Activated naive CD4-positive, alpha-beta T cell (primary cell): ENCODE measurements around the gene LRRC74B.
"Not testable (repeated sequence)": the region's sequence is repeated elsewhere in the genome, so short reads cannot be mapped to it uniquely, and the experiment has no call there.

Experiments
- DNase-seq, 4 experiments: peaks; one replicate each; lab custom pipeline; 2025; lab: John Stamatoyannopoulos, UW

Gene LRRC74B

DNA sequence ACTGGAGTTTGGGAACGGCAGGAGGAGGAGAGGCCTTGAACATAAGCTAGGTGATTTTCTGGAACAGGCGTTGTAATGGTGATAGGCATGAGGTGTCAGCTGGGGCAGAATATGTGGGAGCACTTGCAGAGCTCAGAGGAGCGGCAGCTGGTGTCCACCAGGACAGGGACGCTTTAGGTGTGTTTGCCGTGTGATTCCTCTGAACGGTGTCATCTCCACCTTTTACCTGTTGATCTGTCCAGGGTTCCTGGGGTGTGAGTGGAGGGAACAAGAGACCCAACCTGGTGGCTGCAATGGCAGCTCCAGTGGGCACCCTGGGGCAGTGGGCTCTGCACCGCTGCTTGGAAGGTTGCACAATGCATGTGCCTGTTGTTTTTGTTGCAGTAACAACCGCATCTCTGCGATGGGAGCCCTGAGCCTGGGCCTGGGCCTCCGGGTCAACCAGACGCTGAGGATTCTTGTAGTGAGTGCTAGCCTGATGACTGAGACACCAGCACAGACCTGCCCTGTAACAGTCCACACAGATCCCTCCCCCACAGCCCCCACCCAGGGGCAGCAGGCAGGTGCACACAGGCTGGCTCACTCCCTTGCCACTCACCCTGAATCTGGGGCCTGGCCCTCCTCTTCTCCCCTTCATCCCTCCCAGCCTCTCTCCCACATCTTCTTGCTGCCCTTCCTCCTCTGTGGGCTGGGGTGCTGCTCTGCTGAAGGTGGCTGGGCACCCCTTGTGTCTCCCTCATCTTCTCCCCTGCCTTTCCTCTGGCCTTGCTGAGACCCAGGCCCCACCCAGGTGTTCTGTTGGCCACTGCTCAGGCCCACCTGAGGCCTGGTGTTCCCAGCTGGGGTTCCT, 9.2 kb downstream of the LRRC74B start:
- no peak for DNase-seq

- no peak for DNase-seq
These were observed 9.8 kb downstream of the LRRC74B start for GRCh38 chr22:21055564-21055834.

- DNase-seq = no peak
These were observed 10.2 kb downstream of the LRRC74B start for GRCh38 chr22:21055880-21056319.

GRCh38 chr22:21060363-21060762, 14.6 kb downstream of the LRRC74B start:
- not testable (repeated sequence) for DNase-seq

DNA sequence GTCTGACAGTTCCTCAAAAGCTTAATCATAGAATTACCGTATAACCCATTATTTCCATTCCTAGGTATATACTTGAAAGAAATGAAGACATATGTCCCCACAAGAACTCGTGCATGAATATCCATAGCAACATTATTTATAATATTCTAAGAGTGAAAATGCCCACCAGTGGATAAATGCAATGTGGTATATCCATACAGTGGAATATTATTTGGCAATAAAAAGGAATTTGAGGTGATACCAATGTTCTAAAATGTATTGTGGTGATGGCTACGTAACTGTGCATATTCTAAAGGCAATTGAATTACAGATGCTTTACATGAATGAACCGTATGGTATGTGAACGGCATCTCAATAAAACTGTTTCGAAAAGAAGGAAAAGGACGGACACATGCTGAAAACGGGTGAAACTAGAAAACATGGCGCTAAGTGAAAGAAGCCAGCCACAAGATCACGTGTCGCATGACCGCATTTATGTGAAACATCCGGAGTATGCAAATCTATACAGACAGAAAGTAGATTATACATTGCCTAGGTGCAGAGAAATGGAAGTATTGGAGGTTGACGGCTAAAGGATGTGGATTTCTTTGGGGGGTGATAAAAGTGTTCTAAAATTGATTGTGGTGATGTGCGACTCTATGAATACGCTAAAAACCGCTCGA, 16.0 kb downstream of the LRRC74B start:
- not testable (repeated sequence) for DNase-seq

GRCh38 chr22:21064425-21064824, 18.7 kb downstream of the LRRC74B start:
- DNase-seq = not testable (repeated sequence)

DNA sequence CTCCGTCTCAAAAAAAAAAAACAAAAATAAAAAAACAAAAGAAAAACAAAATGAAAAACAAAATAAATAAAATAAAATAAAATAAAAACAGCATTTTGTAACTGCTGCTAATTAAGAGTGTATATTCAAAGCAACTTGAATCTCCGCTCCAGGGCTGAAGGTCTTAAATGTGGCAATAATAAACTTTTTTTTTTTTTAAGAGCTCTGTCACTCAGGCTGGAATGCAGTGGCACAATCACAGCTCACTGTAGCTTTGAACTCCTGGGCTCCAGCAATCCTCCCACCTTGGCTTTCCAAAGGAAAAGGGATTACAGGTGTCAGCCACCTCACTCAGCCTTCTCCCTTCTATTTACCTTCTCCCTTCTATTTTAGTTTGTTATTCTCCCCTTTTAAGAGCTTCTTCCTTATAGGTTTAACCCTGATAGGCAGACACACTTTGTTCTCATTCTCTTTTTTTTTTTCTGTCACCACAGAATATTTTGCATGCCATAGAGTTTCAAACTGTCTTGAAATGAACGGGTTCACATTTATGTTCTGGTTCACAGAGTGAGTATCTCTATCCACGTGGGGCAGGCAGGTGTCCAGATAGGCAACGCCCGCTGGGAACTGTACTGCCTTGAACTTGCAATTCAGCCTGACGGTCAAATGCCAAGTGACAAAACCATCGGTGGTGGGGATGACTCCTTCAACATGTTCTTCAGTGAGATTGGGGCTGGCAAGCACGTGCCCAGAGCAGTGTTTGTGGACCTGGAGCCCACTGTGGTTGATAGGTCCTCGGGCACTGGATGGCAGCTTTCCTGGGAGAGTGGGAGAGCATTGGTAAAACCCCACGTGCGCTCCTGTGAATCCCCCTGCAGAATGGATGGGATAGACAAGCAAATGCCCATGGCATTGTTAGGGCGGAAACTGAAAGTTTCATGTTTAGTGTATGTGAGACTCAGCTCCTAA, 19.4 kb downstream of the LRRC74B start:
- no peak for DNase-seq

GRCh38 chr22:21067075-21067900, 21.5 kb downstream of the LRRC74B start:
- no peak for DNase-seq

GRCh38 chr22:21067901-21068680, 22.3 kb downstream of the LRRC74B start:
- DNase-seq = no peak

GRCh38 chr22:21068681-21069276, 23.0 kb downstream of the LRRC74B start:
- DNase-seq = no peak

DNA sequence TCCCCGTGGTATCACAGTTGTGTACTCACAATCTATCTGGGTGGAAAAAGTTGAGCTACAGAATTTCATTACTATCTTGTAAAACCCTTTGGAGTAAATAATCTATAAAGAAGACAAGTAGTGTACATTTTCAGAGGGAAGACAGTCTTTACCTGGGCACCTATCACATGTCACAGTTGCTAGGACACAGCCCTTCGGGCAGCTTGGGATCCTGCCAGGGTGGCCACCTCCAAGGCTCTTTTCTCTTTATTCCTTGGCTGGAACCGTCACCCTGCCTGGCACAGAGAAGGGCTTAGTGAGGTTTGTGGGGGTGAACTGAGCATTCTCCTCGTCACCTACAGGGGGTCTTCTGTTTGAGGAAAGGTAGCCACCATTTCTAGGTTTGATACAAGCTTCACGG, 23.6 kb downstream of the LRRC74B start:
- no peak for DNase-seq

GRCh38 chr22:21070690-21071615, 25.2 kb downstream of the LRRC74B start:
- no peak for DNase-seq

GRCh38 chr22:21071796-21072195, 26.1 kb downstream of the LRRC74B start:
- not testable (repeated sequence) for DNase-seq

GRCh38 chr22:21073023-21073422, 27.3 kb downstream of the LRRC74B start:
- no peak for DNase-seq

DNA sequence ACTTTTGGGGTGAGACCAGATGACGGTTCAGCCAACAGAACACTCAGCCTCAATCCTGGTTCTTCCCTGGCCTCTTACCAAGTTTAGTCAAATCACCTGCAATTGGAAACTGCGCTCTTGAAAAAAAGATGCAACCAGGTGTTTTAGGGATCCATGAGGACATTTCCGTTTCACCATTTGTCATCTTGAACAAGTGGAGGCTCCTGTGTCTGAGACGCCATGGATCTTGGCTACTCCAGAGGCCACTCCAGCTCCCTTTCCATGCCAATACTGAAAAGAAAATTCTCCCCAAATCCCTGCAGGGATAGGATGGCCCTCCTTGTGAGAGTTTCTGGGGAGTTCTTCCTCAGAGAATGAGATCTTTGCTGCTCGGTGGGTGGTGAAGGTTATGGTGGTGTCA, 27.7 kb downstream of the LRRC74B start:
- no peak for DNase-seq

GRCh38 chr22:21074102-21074715, 28.5 kb downstream of the LRRC74B start:
- DNase-seq = no peak

DNA sequence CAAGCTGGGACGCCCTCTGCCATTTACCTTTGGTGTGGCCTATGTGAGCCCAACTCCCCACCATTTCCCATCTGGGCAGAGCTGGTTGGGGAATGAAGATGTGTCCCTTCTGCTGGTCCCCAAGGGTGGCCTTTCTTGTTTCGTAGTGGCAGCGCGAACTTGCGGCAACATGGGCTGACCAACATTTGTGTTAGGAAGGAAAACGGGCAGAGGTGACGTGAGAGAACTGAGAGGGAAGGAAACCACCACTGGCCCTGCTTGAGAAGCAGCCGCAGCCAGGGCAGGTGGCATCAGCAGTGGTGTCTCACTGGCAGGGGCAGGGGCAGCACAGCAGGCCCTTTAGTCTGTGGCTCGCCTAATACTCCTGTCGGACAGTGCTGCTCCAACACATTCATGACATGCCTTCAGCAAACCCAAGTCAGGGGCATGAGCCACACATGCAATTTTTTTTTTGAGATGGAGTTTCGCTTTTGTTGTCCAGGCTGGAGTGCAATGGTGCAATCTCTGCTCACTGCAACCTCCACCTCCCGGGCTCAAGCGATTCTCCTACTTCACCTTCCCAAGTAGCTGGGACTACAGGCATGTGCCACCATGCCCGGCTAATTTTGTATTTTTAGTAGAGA, 29.9 kb downstream of the LRRC74B start:
- no peak for DNase-seq

DNA sequence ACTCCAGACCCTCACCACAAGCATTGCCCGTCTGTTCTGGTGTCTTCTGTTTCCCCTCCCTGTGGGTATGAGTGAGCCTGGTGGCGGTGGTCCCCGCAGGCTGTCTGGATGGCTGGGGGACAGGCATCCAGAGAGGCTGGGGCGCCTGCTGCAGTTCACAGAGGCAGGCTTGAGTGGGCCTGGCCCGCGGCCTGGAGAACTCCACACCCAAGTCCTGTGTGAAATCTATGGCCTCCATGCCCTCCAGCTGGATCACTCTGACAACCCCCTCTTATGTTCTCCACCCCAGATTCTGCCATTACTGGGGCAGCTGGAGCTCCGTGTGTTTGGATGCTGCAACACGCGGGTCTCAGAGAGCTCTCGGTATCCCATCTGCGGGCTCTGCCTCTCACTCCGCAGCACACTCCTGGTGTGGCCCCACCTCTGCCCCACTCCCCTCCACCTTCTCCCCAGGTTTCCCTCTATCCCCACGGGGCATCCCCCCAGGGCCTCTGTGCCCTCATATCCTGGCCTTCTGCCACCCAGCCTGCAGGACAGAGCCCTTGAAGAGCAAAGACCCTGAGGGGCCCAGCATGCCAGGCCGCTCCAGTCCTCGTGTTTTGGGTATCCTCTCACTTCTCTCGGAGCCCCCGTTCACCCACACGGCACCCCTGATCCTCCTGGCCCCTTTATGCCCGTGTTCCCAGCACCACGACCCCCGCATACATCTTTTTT, 31.3 kb downstream of the LRRC74B start:
- DNase-seq = no peak
